NCI-H2107 (cell line): ENCODE data around the gene TCF19.

Source experiments
- DNase-seq: peaks from one replicate; lab custom pipeline; 2025; lab: John Stamatoyannopoulos, UW

The TCF19 gene

GRCh38 chr6:31210123-31210522 is 51.7 kb downstream of the TCF19 start:
- DNase-seq: no peak

- no peak for DNase-seq
These were observed 52.5 kb downstream of the TCF19 start for GRCh38 chr6:31210741-31211532.
